Measurements from ENCODE around the gene TMEM33. TPM values are rescaled to one million over a fixed set of nuclear protein-coding genes. Genes with fewer than 3 reads are reported as not detected.
"Not testable (repeated sequence)": the region's sequence is repeated elsewhere in the genome, so short reads cannot be mapped to it uniquely, and the experiment has no call there.

TMEM33 gene
- total RNA-seq, 1 experiment from 2014 or later, result 104 TPM

DNA sequence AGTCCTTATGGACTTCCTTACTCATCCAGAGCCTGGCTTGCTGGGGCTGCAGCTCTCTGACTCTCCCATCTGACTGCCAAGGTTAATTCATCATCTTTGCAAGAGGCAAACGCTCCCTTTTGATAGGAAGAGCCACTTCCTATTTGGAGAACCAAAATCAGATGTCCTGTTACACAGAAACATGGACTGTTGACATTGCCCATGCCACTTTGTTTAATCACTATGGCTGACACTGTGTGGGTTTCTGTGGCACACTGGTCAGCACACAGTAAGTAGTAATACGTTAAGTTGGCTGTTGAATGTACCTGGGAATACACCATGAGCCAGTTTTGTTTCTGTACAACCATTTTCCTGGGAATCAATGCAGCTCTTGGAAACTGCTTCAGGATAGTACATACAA, 45.1 kb upstream of the TMEM33 start:
- Histone ChIP-seq H3K27me3 (replicated peaks; ENCODE audit: insufficient read depth, low read depth, low read length, poor library complexity) (peaks cover 21% of the 10 kb centered on the region), H3K27ac (ENCODE audit: low read depth, low read length, poor library complexity, severe bottlenecking) (no peak overlapping the region), H3K9me3 (ENCODE audit: low read depth, low read length, poor library complexity, severe bottlenecking) (no peaks in the 10 kb centered on the region), H3K36me3 (ENCODE audit: insufficient read depth, low read length, poor library complexity, severe bottlenecking) (no peaks in the 10 kb centered on the region), H3K4me3 (ENCODE audit: low read depth, low read length, poor library complexity, severe bottlenecking) (no peak overlapping the region), H3K4me1 (ENCODE audit: insufficient read depth, low read length, poor library complexity, severe bottlenecking) (no peaks in the 10 kb centered on the region)
- intact Hi-C loops (cut with micrococcal nuclease; ENCODE audit: unreplicated experiment), result no loop called here
- ChIA-PET POLR2A (ENCODE audit: low non-redundant PET) (no interaction called here), CTCF (no interaction called here)
- BruUV-seq (replicated peaks), result no TSS peak
- no peak for DNase-seq (ENCODE audit: low spot score)
- TF ChIP-seq EZH2 (IDR thresholded peaks at IDR 0.05; ENCODE audit: borderline replicate concordance, low read depth, low read length, poor library complexity, severe bottlenecking), result no peak
- TF ChIP-seq, protein P1, sequence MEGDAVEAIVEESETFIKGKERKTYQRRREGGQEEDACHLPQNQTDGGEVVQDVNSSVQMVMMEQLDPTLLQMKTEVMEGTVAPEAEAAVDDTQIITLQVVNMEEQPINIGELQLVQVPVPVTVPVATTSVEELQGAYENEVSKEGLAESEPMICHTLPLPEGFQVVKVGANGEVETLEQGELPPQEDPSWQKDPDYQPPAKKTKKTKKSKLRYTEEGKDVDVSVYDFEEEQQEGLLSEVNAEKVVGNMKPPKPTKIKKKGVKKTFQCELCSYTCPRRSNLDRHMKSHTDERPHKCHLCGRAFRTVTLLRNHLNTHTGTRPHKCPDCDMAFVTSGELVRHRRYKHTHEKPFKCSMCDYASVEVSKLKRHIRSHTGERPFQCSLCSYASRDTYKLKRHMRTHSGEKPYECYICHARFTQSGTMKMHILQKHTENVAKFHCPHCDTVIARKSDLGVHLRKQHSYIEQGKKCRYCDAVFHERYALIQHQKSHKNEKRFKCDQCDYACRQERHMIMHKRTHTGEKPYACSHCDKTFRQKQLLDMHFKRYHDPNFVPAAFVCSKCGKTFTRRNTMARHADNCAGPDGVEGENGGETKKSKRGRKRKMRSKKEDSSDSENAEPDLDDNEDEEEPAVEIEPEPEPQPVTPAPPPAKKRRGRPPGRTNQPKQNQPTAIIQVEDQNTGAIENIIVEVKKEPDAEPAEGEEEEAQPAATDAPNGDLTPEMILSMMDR (conservative IDR thresholded peaks at IDR 0.05; ENCODE audit: low read depth, low read length), result no peak

GRCh38 chr4:41896648-41897047, 38.6 kb upstream of the TMEM33 start:
- POLR2A ChIA-PET (ENCODE audit: low non-redundant PET), result no interaction called here
- Histone ChIP-seq H3K27me3 (replicated peaks; ENCODE audit: insufficient read depth, low read depth, low read length, poor library complexity) (peaks cover under 1% of the 10 kb centered on the region), H3K4me3 (ENCODE audit: low read depth, low read length, poor library complexity, severe bottlenecking) (no peak overlapping the region), H3K4me1 (ENCODE audit: insufficient read depth, low read length, poor library complexity, severe bottlenecking) (no peaks in the 10 kb centered on the region), H3K27ac (ENCODE audit: low read depth, low read length, poor library complexity, severe bottlenecking) (no peak overlapping the region), H3K9me3 (ENCODE audit: low read depth, low read length, poor library complexity, severe bottlenecking) (no peaks in the 10 kb centered on the region), H3K36me3 (ENCODE audit: insufficient read depth, low read length, poor library complexity, severe bottlenecking) (no peaks in the 10 kb centered on the region)
- intact Hi-C loops (cut with micrococcal nuclease; ENCODE audit: unreplicated experiment), result no loop called here
- CTCF ChIA-PET, result no interaction called here
- TF ChIP-seq, protein P1 (conservative IDR thresholded peaks at IDR 0.05; ENCODE audit: low read depth, low read length), result no peak
- no peak for TF ChIP-seq EZH2 (IDR thresholded peaks at IDR 0.05; ENCODE audit: borderline replicate concordance, low read depth, low read length, poor library complexity, severe bottlenecking)
- no peak for DNase-seq (ENCODE audit: low spot score)
- no TSS peak for BruUV-seq (replicated peaks)

DNA sequence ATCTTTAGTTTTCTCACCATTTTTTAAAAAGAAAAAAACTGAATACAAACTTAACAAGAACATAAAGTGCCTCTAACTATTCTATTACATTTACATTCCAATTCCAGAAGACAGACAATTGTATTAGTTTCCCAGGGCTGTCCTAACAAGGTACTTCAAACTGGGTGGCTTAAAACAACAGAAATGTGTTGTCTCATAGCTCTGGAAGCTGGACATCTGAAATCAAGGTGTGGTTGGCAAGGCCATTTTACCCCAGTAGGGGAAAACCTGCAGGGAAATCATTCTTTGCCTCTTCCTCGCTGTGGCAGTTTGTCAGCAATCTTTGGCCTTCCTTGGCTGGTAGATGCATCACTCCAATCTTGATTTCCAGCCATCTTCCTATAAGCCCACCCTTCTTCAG, 37.5 kb upstream of the TMEM33 start:
- TF ChIP-seq EZH2 (IDR thresholded peaks at IDR 0.05; ENCODE audit: borderline replicate concordance, low read depth, low read length, poor library complexity, severe bottlenecking), result no peak
- TF ChIP-seq, protein P1 (conservative IDR thresholded peaks at IDR 0.05; ENCODE audit: low read depth, low read length), result no peak
- ChIA-PET CTCF (no interaction called here), POLR2A (ENCODE audit: low non-redundant PET) (no interaction called here)
- DNase-seq (ENCODE audit: low spot score), result no peak
- intact Hi-C loops (cut with micrococcal nuclease; ENCODE audit: unreplicated experiment), result no loop called here
- Histone ChIP-seq H3K27me3 (replicated peaks; ENCODE audit: insufficient read depth, low read depth, low read length, poor library complexity) (no peaks in the 10 kb centered on the region), H3K4me1 (ENCODE audit: insufficient read depth, low read length, poor library complexity, severe bottlenecking) (no peaks in the 10 kb centered on the region), H3K36me3 (ENCODE audit: insufficient read depth, low read length, poor library complexity, severe bottlenecking) (no peaks in the 10 kb centered on the region), H3K27ac (ENCODE audit: low read depth, low read length, poor library complexity, severe bottlenecking) (no peak overlapping the region), H3K9me3 (ENCODE audit: low read depth, low read length, poor library complexity, severe bottlenecking) (no peaks in the 10 kb centered on the region), H3K4me3 (ENCODE audit: low read depth, low read length, poor library complexity, severe bottlenecking) (no peak overlapping the region)
- no TSS peak for BruUV-seq (replicated peaks)

DNA sequence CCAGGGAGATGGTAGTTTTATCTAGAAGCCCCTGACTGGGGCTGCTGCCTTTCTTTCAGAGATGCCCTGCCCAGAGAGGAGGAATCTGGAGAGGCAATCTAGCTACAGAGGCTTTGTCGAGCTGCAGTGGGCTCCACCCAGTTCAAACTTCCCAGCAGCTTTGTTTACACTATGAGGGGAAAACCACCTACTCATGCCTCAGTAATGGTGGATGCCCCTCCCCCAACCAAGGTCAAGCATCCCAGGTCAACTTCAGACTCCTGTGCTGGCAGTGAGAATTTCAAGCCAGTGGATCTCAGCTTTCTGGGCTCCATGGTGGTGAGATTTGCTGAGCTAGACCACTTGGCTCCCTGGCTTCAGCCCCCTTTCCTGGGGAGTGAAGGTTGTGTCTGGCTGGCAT, 26.1 kb upstream of the TMEM33 start:
- DNase-seq (ENCODE audit: low spot score); CTCF ChIA-PET: not testable (repeated sequence)

More for the DNA sequence above, 26.1 kb upstream of the TMEM33 start:
- H3K9me3 ChIP-seq (ENCODE audit: low read depth, low read length, poor library complexity, severe bottlenecking); H3K36me3 ChIP-seq (ENCODE audit: insufficient read depth, low read length, poor library complexity, severe bottlenecking); H3K27me3 ChIP-seq (replicated peaks; ENCODE audit: insufficient read depth, low read depth, low read length, poor library complexity); H3K4me1 ChIP-seq (ENCODE audit: insufficient read depth, low read length, poor library complexity, severe bottlenecking); intact Hi-C loops (cut with micrococcal nuclease; ENCODE audit: unreplicated experiment); H3K4me3 ChIP-seq (ENCODE audit: low read depth, low read length, poor library complexity, severe bottlenecking); POLR2A ChIA-PET (ENCODE audit: low non-redundant PET); BruUV-seq (replicated peaks); H3K27ac ChIP-seq (ENCODE audit: low read depth, low read length, poor library complexity, severe bottlenecking): not testable (repeated sequence)

All from A673 (cell line).